Hepatocyte (in vitro differentiated cells): ENCODE results near the gene STT3A.

ENCODE experiments used
- EZH2 ChIP-seq: fragments of 200-600 bp; sonication (generic); IDR thresholded peaks from 2 replicates; pipeline ENCODE4 v1.6.1; 2016; ENCODE audit warnings: antibody characterized with exemption, mild to moderate bottlenecking, borderline replicate concordance
- EZH2phosphoT487 ChIP-seq: fragments of 200-600 bp; sonication (generic); IDR thresholded peaks from one replicate; pipeline ENCODE4 v1.6.1; 2018; ENCODE audit warnings: antibody characterized with exemption, mild to moderate bottlenecking, low read depth, moderate library complexity; ENCODE audit not compliant: unreplicated experiment, severe bottlenecking
- TF ChIP-seq, protein P1 (sequence below): fragments of 200-600 bp; sonication (generic); IDR thresholded peaks from 2 replicates; pipeline ENCODE4 v1.5.1; 2016; ENCODE audit warnings: antibody characterized with exemption, mild to moderate bottlenecking; ENCODE audit not compliant: poor library complexity

DNA sequence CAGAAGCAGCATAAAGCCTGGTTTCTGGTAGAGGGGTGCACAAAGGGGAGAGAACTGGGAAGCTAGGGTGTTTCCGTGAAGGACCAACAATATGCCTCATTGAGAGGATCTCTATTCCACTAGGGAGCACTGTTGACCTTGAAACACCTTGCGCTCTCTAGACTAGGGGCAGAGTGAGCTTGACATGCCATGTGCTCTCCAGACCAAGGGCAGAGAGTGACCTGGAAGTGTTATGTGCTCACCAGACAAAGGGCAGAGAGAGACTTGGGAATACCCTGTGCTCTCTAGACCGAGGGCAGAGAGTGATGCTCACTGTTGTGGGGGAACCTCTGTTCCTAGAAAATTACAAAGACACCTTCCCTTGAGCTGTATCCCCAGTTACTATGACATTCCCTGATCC is 38.6 kb upstream of the STT3A start:
- TF ChIP-seq, protein P1, sequence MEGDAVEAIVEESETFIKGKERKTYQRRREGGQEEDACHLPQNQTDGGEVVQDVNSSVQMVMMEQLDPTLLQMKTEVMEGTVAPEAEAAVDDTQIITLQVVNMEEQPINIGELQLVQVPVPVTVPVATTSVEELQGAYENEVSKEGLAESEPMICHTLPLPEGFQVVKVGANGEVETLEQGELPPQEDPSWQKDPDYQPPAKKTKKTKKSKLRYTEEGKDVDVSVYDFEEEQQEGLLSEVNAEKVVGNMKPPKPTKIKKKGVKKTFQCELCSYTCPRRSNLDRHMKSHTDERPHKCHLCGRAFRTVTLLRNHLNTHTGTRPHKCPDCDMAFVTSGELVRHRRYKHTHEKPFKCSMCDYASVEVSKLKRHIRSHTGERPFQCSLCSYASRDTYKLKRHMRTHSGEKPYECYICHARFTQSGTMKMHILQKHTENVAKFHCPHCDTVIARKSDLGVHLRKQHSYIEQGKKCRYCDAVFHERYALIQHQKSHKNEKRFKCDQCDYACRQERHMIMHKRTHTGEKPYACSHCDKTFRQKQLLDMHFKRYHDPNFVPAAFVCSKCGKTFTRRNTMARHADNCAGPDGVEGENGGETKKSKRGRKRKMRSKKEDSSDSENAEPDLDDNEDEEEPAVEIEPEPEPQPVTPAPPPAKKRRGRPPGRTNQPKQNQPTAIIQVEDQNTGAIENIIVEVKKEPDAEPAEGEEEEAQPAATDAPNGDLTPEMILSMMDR = no peak
- TF ChIP-seq EZH2 = no peak
- TF ChIP-seq EZH2phosphoT487 = no peak
